SK-N-SH treated with all-trans-retinoic acid at 6 μM for 48 hours (cell line): Measurements from ENCODE around the gene CNTN4.

Source experiments
- ATAC-seq: fragments of 200-7000 bp; cut with Tn5 transposase; 3 replicates; pipeline ENCODE4 v1.9.1; 2020; ENCODE audit warnings: mild to moderate bottlenecking, moderate library complexity
- ARNTL ChIP-seq: fragments of 450-650 bp; formaldehyde crosslinking; IDR thresholded peaks from 2 replicates; pipeline ENCODE4 v1.5.0; 2020; ENCODE audit warnings: low read depth, mild to moderate bottlenecking, moderate library complexity, borderline replicate concordance
- BACH2 ChIP-seq: fragments of 250-450 bp; sonication (Bioruptor Pico); IDR thresholded peaks from 2 replicates; pipeline ENCODE4 v1.9.0; 2021; ENCODE audit warnings: mild to moderate bottlenecking, borderline replicate concordance
- CSDC2 ChIP-seq: fragments of 250-450 bp; sonication (Bioruptor Pico); IDR thresholded peaks from 2 replicates; pipeline ENCODE4 v1.5.0; 2020; ENCODE audit warnings: mild to moderate bottlenecking, moderate library complexity
- CSRNP3 ChIP-seq: fragments of 250-450 bp; sonication (Bioruptor Pico); IDR thresholded peaks from 2 replicates; pipeline ENCODE4 v1.5.1; 2021; ENCODE audit warnings: mild to moderate bottlenecking, moderate library complexity
- ESRRG ChIP-seq: fragments of 250-450 bp; sonication (Bioruptor Pico); IDR thresholded peaks from 2 replicates; pipeline ENCODE4 v1.6.1; 2021; ENCODE audit warnings: mild to moderate bottlenecking
- GLIS3 ChIP-seq: fragments of 250-450 bp; sonication (Bioruptor Pico); IDR thresholded peaks from 2 replicates; pipeline ENCODE4 v1.5.0; 2020; ENCODE audit warnings: mild to moderate bottlenecking, moderate library complexity
- ISL1 ChIP-seq: fragments of 250-450 bp; sonication (Bioruptor Pico); IDR thresholded peaks from 2 replicates; pipeline ENCODE4 v2.1.2; 2022; ENCODE audit warnings: mild to moderate bottlenecking, moderate library complexity
- OSR1 ChIP-seq: fragments of 250-450 bp; sonication (Bioruptor Pico); IDR thresholded peaks from 2 replicates; pipeline ENCODE4 v1.8.0; 2022; ENCODE audit warnings: moderate library complexity, mild to moderate bottlenecking, inconsistent platforms
- PPARA ChIP-seq: fragments of 250-450 bp; sonication (Bioruptor Pico); IDR thresholded peaks from 2 replicates; pipeline ENCODE4 v1.5.0; 2020; ENCODE audit warnings: mild to moderate bottlenecking, borderline replicate concordance
- RARB ChIP-seq: fragments of 250-450 bp; sonication (Bioruptor Pico); IDR thresholded peaks from 2 replicates; pipeline ENCODE4 v1.8.0; 2021; ENCODE audit warnings: mild to moderate bottlenecking, moderate library complexity
- SNAI2 ChIP-seq: fragments of 250-450 bp; sonication (Bioruptor Pico); IDR thresholded peaks from 2 replicates; pipeline ENCODE4 v1.5.0; 2020; ENCODE audit warnings: mild to moderate bottlenecking, moderate library complexity
- TCF4 ChIP-seq: fragments of 250-450 bp; sonication (Bioruptor Pico); IDR thresholded peaks from 2 replicates; pipeline ENCODE4 v1.8.0; 2021; ENCODE audit warnings: mild to moderate bottlenecking, moderate library complexity, borderline replicate concordance
- TOX ChIP-seq: fragments of 250-450 bp; sonication (Bioruptor Pico); IDR thresholded peaks from 2 replicates; pipeline ENCODE4 v1.8.0; 2021; ENCODE audit warnings: mild to moderate bottlenecking, moderate library complexity, borderline replicate concordance
- TSHZ2 ChIP-seq: fragments of 250-450 bp; sonication (Bioruptor Pico); IDR thresholded peaks from 2 replicates; pipeline ENCODE4 v1.5.0; 2020; ENCODE audit warnings: mild to moderate bottlenecking, moderate library complexity
- ZC3H10 ChIP-seq: fragments of 250-450 bp; sonication (Bioruptor Pico); IDR thresholded peaks from 2 replicates; pipeline ENCODE4 v1.5.1; 2021; ENCODE audit warnings: mild to moderate bottlenecking, moderate library complexity
- ZFP3 ChIP-seq: fragments of 250-450 bp; sonication (Bioruptor Pico); IDR thresholded peaks from 2 replicates; pipeline ENCODE4 v1.5.0; 2020; ENCODE audit warnings: mild to moderate bottlenecking, moderate library complexity
- ZFP30 ChIP-seq: fragments of 450-650 bp; formaldehyde crosslinking; IDR thresholded peaks from 2 replicates; pipeline ENCODE4 v1.5.0; 2022; ENCODE audit warnings: mild to moderate bottlenecking, moderate library complexity
- ZNF565 ChIP-seq: fragments of 450-650 bp; formaldehyde crosslinking; conservative IDR thresholded peaks from 2 replicates; pipeline ENCODE4 v1.5.0; 2020; ENCODE audit warnings: low read depth, mild to moderate bottlenecking, moderate library complexity
- ZNF70 ChIP-seq: fragments of 450-650 bp; formaldehyde crosslinking; IDR thresholded peaks from 2 replicates; pipeline ENCODE4 v1.5.0; 2020; ENCODE audit warnings: mild to moderate bottlenecking, moderate library complexity
- ZNF8 ChIP-seq: fragments of 450-650 bp; formaldehyde crosslinking; IDR thresholded peaks from 2 replicates; pipeline ENCODE4 v1.5.0; 2020; ENCODE audit warnings: mild to moderate bottlenecking, moderate library complexity
- TF ChIP-seq, protein P1 (sequence below): fragments of 250-450 bp; sonication (Bioruptor Pico); IDR thresholded peaks from 2 replicates; pipeline ENCODE4 v1.8.0; 2020; ENCODE audit warnings: mild to moderate bottlenecking, moderate library complexity, borderline replicate concordance
- TF ChIP-seq, protein P2 (sequence below): fragments of 250-450 bp; sonication (Bioruptor Pico); IDR thresholded peaks from 2 replicates; pipeline ENCODE4 v1.5.1; 2020; ENCODE audit warnings: low read depth, mild to moderate bottlenecking, moderate library complexity

Gene CNTN4

DNA sequence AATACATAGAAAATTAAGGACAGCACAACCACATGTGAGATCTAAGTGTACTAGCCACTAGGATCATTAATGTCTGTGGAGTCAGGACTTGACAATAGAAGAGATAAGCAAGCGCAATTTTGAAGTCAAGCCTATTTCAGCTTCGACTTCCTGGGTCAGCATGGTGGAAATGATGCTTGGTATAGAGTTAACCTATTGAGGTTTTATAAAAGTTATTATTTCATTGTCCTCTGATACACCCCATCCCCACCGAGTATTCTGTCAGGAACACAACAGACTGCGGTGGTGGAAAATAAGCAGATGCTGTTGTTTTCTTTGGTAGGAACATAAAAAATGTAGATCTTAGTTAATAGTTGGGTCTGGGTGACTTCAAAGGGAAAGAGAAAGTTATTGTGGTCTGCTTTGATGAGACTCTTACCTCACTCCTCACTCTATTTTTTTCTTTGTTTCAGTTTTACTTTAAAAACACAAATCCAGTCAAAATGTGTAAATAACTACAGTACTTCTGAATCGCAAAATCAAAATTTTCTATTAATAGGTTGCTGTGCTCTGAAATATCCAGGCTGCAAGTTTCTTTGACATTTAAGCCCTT, 929.4 kb downstream of the CNTN4 start:
- no peak for ATAC-seq
- TF ChIP-seq ESRRG (CRISPR knock-in tag): no peak

- no peak for TF ChIP-seq PPARA
- no peak for ATAC-seq
Measured at GRCh38 chr3:3031326-3031725, 932.7 kb downstream of the CNTN4 start.

DNA sequence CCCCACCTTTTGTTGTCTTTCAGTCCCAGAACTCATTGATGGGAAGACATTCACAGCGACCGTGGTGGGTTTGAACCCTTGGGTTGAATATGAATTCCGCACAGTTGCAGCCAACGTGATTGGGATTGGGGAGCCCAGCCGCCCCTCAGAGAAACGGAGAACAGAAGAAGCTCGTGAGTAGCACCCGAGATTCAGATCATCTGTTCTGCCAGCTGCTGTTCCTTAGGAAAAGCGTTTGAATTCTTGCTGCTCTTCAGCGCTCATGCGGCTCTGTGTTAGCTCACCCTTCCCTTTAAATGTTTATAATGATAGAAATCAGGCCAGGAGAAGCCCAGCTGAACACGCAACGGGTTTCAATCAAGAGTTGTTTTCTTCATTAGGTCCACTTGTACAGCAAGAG, 938.5 kb downstream of the CNTN4 start:
- no peak for ATAC-seq
- TF ChIP-seq PPARA (no peak), ZNF565 (no peak), ESRRG (CRISPR knock-in tag) (no peak), ZNF8 (CRISPR knock-in tag) (no peak), OSR1 (CRISPR knock-in tag) (no peak), ZC3H10 (no peak), CSDC2 (CRISPR knock-in tag) (no peak), SNAI2 (CRISPR knock-in tag) (no peak), ARNTL (CRISPR knock-in tag) (no peak), RARB (CRISPR knock-in tag) (no peak), ZFP30 (no peak), TOX (no peak), TCF4 (no peak), ISL1 (CRISPR knock-in tag) (no peak), CSRNP3 (no peak), GLIS3 (no peak), TSHZ2 (no peak)
- TF ChIP-seq, protein P1, sequence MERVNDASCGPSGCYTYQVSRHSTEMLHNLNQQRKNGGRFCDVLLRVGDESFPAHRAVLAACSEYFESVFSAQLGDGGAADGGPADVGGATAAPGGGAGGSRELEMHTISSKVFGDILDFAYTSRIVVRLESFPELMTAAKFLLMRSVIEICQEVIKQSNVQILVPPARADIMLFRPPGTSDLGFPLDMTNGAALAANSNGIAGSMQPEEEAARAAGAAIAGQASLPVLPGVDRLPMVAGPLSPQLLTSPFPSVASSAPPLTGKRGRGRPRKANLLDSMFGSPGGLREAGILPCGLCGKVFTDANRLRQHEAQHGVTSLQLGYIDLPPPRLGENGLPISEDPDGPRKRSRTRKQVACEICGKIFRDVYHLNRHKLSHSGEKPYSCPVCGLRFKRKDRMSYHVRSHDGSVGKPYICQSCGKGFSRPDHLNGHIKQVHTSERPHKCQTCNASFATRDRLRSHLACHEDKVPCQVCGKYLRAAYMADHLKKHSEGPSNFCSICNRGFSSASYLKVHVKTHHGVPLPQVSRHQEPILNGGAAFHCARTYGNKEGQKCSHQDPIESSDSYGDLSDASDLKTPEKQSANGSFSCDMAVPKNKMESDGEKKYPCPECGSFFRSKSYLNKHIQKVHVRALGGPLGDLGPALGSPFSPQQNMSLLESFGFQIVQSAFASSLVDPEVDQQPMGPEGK (CRISPR knock-in tag): no peak
- TF ChIP-seq, protein P2, sequence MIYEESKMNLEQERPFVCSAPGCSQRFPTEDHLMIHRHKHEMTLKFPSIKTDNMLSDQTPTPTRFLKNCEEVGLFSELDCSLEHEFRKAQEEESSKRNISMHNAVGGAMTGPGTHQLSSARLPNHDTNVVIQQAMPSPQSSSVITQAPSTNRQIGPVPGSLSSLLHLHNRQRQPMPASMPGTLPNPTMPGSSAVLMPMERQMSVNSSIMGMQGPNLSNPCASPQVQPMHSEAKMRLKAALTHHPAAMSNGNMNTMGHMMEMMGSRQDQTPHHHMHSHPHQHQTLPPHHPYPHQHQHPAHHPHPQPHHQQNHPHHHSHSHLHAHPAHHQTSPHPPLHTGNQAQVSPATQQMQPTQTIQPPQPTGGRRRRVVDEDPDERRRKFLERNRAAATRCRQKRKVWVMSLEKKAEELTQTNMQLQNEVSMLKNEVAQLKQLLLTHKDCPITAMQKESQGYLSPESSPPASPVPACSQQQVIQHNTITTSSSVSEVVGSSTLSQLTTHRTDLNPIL (CRISPR knock-in tag): no peak

DNA sequence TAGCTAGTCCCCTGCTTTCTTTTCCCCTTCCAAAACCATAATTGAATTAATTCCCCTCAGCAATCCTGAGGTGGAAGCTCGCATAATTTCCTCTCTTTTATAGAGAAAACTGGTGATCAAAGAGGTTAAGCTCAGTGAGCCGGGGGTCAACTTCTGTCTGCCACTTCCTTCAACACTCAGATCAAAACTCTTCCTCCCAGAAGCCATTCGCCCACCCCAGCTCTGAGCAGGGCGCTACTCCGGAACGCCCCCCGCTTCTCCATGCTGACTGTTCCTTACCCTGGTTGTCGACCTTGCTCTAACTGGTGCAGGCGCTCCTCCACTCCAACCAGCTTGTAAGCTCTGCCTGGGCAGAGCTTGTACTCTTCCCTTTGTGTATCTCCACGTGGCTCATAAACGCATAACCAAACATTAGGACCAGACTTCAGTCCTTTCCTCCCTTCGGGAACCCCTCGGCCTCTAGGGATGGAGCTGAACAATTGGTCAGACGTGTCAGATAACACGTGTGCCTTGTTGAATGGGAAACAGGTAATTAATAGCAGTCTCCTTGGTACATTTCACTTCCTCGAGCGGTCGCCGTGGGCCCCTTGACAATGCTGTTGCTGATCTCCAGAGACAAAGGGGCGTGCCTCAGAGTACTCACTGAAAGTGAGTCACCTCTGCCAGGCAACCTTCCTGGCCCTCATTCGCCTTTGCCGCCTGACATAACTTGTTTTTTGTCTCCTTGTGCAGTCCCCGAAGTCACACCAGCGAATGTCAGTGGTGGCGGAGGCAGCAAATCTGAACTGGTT, 939.7 kb downstream of the CNTN4 start:
- TF ChIP-seq TCF4 (no peak), OSR1 (CRISPR knock-in tag) (no peak)
- ATAC-seq: no peak

GRCh38 chr3:3053974-3054373, 955.3 kb downstream of the CNTN4 start:
- ATAC-seq: no peak
- TF ChIP-seq GLIS3 (no peak), ZNF70 (CRISPR knock-in tag) (no peak), CSDC2 (CRISPR knock-in tag) (no peak), OSR1 (CRISPR knock-in tag) (no peak), ZFP3 (CRISPR knock-in tag) (no peak), TSHZ2 (no peak), BACH2 (CRISPR knock-in tag) (no peak), ZNF8 (CRISPR knock-in tag) (no peak), ESRRG (CRISPR knock-in tag) (no peak), RARB (CRISPR knock-in tag) (no peak), ISL1 (CRISPR knock-in tag) (no peak), ZC3H10 (no peak), TOX (no peak), SNAI2 (CRISPR knock-in tag) (no peak)
- TF ChIP-seq, protein P1 (CRISPR knock-in tag): no peak
